Forelimb muscle (tissue), 1 donor: Measurements from ENCODE around the gene KRTAP5-3. TPM values are rescaled to one million over a fixed set of nuclear protein-coding genes. Genes with fewer than 3 reads are reported as not detected.
"Not testable (repeated sequence)": the region's sequence is repeated elsewhere in the genome, so short reads cannot be mapped to it uniquely, and the experiment has no call there.

Source experiments
- DNase-seq: peaks from one replicate; pipeline ENCODE4 v3.0.0-alpha.2; 2013; ENCODE audit warnings: low read depth
- polyA plus RNA-seq: library from polyadenylated mRNA; unstranded; fragments of 120-200 nt; gene quantifications from one replicate; pipeline ENCODE4 v1.2.1, GENCODE V29; 2013; ENCODE audit not compliant: insufficient read length

KRTAP5-3 gene, protein sequence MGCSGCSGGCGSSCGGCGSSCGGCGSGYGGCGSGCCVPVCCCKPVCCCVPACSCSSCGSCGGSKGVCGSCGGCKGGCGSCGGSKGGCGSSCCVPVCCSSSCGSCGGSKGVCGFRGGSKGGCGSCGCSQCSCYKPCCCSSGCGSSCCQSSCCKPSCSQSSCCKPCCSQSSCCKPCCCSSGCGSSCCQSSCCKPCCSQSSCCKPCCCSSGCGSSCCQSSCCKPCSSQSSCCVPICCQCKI
- not detected for polyA plus RNA-seq

DNA sequence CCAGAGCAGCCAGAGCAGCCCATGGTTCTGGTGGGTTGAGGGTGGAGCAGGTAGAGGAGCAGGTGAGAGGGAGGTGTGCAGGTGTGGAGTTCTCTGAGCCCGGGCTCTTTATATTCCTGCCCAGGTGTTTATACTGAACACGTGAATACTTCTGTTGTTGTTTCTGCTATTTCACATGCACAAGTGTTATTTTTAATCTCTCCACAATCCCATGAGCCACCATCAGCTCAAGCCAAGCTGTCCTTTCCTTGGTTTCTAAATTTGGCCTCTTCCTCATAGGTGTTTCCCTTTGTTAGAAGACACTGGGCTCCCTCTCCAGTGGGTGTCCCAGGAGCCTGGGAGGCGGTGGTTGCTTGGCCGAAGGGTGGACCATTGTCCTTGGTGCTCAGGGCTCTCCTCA is at the start of gene KRTAP5-3:
Gene KRTAP5-3 (minus strand): TSS at position 101 of the 400 bp plus-strand sequence. CDS start 78 bp downstream, at position 23.
- no peak for DNase-seq

DNA sequence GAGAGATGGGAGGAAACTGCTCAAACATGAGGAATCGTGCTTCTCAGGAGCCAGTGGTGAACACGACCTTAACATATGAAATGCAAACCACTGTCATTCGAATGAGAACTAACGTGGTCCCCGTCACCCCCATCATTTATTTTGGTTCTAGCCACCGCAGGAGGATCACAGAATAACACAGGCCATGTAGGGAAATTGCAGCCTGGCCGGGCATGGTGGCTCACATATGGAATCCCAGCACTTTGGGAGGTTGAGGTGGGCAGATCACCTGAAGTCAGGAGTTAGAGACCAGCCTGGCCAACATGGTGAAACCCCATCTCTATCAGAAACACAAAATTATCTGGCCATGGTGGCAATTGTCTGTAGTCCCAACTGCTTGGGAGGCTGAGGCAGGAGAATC is 48.4 kb upstream of the KRTAP5-3 start:
- DNase-seq: no peak

DNA sequence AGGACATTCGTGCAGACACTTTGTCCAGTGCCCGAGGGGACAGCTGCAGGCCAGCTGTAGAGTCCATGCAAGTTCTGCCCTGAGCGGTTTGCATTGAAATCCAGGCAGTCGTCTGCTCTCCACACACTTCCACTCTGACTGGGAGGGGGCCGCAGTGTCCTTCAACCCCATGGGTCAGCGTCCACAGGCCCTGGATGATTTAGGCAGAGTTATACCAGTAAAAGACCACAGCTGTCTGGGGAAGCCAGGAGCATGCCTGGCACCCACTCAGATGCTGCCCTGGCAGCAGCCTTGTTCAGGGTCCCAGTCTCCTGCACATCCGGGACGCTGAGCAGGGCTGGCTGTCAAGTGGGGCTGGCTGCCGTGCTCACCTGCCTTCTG is 47.8 kb upstream of the KRTAP5-3 start:
- DNase-seq: no peak

DNA sequence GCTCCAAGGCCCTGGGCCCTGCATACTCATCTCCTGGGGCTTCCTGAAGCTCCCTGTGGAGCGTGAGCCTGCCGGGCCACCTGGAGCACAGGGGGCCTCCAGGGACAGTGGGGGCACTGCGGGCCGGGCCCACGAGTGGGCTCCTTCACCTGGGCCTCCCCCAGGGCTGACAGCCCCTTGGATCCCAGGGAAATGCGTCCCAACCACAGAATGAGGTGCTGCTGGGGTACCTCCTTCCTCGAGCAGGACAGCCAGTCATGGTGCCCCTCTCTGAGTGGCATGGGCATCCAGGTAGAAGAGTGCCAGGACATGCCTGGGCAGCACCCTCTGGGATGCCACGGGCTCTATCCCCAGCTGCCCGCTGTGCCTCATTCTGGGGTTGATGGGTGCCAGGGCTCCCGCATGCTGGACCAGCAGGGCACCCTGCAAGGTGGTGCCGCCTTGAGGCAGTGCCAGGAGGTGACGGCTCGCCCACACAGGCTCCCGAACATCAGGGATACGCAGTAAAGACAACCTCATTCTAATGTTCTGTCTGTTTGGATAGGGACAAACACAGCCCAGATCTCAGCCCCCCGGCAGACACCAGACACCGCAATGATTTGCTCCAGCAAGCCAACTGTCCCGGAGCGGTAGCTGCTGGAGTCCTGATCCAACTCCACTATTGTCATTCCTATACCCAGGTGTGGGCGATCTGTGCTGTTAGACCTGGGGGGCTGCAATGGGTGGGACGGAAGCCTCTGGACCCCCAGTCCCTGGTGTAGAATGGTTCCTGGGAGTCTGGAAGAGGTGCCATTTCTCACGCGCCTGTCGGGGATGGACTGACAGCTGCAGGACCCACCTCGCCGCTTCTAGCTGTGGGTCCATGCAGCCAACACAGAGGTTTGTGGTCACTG is 47.2 kb upstream of the KRTAP5-3 start:
- no peak for DNase-seq

DNA sequence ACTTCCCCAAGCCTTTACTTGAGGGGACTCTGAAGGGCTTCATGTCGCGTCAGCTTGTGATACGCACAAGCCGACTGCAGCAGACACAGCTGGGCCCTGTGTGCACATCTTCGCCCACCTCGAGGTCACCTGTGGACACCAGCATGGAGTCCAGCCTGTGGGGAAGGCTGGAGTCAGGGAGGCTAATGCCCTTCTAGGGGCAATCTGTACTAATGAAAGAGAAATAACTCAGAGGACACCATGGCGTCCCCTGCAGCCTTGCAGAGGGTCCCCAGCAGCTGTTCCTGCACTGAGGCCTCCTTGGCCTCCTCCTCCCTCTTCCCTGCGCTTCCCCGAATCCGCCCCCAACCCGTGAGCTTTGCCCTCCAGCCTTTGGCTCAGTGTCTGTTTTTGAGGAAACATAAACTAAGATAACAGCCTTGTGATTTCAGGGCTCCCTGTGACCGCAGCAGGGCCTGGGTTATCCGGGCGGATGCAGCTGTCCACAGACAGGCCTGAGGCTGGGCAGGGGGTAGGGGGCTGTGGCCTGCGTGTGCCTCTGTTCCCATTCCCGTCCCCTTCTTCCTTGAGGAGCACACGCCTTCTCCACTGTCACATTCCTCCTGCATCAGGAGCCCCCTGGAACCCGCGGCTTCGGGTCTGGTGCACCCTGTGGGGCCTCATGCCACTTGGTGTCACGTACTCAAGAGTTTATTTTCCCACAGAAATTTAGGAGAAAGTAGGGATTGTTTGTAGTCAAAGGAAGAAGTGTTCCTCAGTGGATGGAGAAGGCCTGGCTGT is 46.3 kb upstream of the KRTAP5-3 start:
- DNase-seq: no peak

DNA sequence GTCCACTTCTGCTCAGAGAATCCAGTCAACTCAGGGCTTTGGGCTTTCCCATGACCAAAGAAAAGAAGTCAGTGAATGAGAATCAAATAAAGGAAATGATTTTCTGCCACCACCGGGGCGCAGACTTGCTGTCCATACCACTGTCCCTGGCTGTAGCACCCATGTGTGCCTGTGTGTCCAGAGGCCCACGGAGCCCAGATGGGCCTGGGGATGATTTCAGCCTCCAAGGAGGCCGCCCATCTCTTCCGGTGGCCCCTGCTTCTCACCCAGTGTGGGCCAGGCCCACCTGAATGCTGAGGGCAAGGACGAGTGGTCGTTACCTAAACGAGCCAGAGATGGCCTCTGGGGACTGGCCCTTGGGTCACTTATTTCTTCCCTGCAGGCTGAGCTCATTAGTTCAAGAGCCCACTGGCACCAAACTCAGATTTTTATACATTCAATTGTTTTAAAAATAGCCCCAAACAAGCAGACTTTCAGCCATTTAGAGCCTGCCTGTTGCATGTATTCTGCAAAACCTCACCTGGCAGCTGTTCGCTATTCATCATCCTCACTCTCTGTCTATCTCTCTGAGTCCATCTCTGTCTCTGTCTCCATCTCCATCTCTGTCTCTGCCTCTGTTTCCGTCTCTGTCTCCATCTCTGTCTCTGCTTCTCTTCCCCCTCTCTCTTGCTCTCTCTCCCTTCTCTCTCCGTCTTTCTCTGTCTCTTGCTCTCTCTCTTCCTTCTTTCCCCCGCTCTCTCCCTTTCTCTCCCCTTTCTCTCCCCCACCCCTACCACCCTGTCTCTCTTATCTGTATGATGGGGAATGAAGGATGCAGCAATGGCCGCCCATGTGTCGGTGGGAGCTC is 45.5 kb upstream of the KRTAP5-3 start:
- DNase-seq: no peak

DNA sequence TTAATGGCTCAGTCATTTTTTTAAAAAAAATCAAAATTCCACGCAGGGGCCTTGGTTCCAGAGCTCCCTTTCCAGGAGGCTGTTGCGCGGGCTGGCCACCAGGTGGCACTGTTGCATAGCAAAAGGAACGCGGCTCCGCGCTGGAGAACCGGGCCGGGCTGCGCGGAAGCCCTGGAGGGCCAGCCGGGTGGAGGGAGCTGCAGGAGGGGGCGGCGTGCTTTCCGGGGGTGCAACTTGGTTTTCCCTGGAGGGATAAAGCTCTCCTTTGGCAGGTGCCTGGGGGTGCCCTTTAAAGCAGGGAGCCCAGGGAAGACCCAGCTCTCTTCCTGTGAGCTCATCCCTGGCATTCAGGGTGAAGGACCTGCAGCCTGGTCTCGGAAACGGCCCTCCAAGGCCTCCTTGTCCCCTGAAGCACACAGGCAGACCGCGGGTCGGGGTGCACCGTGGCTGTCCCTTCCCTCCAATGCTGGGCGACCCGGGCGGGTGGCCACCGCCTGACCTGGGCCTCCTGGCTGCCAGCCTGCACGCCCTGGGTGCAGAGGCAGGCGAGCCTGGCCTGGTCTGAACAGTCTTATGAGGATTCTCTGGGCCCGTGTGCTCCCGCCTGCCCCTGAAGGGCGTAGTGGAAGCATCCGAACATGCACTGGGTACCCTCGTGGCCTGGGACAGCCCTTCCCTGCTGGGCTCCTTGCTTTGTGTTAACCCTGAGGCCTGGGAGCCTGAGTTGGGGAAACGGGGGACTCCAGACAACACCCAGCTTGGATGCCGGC is 44.7 kb upstream of the KRTAP5-3 start:
- no peak for DNase-seq

DNA sequence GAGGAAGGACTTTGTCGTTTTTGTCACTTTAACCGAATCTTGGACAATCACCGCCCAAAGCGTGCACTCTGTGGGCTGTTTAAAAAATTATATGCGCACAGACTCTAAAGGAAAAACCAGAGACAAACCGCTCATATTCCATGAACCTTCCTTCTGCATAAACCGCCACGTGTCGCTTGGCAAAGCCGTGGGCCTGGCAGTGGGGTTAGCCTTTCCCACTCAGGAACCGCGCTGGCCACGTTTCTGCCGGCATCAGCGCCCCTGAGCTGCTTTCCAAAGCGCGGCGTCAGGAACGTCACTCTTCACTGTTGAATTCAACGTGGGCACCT is 44.1 kb upstream of the KRTAP5-3 start:
- no peak for DNase-seq

DNA sequence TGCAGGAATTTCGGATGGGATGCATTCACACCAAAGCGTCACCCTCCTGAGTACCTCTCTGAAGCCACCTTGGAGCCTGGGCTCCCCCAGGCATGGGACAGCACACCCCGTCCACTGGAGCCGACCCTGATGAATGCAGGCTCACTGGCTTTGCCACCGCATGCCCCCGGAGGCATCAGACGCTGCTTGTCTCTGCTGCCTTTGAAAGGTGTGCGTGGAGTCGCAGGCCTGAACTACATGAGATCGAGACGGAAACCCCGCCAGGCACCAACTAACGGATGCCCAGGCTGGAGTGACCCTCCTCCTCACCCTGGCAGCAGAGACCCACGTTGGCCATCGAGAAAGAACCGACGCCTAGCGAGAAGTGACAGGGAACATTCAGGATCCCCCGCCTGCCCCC is 43.8 kb upstream of the KRTAP5-3 start:
- DNase-seq: no peak

DNA sequence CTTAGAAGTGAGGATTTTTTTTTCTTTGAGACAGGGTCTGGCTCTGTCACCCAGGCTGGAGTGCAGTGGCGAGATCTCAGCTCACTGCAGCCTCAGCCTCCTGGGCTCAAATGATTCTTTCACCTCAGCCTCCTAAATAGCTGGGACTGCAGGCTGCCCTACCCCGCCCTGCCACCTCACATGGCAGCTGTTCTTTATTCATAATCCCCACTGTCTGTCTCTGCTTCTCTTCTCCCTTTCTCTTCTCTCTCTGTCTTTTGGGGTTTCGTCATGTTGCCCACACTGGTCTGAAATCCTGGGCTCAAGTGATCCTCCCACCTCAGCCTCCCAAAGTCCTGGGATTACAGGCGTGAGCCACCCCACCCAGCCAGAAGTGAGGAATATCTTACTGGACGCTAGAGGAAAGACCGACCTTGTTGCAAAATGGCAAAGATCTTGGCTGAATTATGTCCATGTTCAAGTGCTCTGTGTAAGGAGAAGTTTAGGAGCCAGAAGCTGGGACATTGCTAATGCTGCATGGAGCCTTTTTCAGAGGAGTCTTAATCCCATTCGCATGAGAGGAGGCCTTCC is 43.2 kb upstream of the KRTAP5-3 start:
- DNase-seq: no peak

DNA sequence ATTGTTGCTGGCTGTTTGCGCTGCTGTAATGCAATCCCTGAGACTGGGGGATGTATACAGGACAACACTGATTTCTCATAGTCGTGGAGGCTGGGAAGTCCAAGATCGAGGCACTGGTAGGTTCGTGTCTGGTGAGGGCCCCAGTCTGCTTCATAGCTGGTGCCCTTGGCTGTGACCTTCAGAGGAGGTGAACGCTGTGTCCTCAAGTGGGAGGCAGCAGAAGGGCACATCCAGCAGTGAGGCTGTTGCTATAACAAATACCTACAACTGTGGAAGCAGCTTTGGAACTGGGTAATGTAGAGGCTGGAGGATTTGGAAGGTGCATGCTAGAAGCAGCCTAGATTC is 42.6 kb upstream of the KRTAP5-3 start:
- no peak for DNase-seq

DNA sequence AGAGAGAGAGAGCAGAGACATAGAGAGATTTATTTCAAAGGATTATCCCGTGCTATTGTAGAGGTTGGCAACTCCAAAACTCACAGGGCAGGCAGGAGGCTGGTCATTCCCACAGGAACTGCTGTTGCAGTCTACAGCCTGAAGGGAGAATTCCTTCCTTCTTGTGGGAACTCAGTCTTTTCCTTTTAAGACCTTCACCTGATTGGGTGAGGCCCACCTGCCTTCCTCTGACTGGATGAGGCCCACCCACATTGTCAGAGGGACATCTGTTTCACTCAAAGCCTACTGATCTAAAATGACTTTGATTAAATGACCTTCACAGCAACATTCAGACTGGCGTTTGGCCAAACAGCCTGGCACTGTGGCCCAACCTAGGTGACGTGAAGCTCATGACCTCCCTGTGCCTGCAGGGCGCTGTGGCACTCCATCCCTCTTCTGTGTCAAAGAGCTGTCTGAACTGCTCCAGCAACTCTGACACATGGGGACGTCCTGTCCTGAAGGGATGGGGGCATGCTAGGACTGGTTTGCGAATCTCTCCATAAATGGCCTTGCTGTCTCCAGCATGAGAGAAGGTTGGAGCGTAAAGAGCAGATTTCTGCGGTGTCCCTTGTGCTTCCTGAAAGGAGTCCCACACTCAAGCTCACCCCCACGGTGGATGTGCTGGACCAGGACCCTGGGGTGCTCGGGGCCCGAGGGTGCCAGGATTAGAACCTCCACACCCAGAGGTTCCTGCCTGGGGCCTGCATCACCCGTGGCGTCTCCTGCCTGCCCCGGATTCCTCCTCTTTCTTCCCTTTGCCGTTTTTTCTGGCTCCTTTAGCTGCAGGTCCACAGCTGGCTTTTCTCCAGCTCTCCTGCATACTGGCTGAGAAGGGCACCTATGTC is 42.0 kb upstream of the KRTAP5-3 start:
- DNase-seq: no peak

DNA sequence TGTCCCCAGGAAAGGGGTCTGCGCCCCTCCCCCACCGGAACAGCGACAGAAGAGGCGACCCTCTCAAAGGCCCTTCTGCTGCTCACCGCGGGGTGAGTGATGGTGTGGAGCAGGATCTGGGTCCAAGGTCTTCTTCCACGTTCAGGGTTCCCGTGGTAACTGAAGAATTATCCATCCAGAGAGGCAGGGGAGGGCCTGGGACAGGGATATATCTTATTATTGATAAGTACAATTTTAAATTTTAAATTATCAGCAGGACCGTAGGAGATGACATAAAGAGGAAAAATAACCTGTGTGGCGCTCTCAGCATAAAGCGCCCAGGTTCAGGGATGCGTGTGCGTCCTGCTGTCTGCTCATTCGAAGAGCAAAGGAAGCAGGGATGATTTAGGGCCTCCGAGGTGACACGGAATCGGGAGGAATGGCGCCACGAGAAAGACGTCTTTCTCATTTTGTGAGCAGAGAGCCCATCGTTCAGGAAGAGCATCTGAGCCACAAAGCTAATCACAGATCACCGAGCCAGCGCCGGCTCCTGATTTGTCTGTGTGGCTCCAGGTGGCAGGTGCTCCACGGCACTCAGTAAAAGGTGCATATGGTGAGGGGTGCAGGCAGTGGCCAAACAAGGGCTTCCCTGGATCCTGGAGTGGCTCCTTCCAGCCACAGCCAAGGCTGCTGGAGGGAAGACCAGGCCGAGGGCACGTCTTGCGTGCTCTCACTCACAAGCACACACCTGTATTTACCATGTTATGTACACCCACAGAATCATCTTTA is 40.6 kb upstream of the KRTAP5-3 start:
- no peak for DNase-seq

DNA sequence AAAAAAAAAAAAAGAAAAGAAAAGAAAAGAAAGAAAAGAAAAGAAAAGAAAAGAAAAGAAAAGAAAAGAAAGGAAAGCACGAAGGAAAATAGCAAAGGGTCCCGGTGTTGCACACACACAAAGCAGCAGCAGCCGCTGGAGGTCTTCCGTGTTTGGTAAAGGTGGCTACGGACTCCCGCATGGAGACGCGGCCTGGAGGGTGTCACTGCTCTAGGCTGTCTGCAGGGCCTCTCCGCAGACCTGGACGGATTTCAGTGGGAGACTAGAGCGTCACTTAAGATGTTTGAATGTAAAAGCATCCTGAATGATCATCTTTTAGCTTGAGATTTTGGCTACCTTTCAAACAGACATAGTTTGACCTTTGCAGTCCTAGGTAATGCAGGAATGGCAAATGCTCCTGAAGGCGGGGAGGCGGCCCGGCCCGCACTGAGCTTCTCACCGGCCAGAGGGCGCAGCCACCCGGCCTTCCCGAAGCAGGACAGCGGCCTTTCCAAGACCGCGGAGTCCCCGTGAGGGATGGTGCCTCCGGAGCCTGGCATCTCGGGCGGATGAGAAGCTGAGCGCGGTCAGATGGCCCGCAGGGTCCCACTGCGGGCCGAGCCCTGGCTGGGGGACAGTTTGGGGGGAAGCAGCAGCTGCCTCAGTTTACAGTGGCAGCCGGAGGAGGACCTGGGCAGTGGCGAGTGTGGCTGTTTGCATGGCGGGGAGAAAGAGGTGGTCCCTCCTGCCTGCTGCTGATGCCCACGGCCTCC is 39.8 kb upstream of the KRTAP5-3 start:
- DNase-seq: no peak

DNA sequence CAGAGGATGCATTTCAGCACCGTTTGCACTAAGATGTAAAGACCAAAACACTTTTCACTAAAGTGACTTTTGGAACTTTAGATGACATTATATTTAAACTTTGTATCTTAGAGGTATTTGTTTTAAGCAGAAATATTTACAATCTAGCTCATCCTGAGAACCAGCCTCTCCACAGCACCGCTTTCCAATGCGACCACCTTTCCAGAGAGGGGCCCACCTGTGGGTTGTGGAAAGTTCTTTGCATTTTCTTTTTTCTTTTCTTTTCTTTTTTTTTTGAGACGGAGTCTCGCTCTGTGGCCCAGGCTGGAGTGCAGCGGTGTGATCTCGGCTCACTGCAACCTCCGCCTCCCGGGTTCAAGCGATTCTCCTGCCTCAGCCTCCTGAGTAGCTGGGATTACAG is 38.3 kb upstream of the KRTAP5-3 start:
- DNase-seq: not testable (repeated sequence)

DNA sequence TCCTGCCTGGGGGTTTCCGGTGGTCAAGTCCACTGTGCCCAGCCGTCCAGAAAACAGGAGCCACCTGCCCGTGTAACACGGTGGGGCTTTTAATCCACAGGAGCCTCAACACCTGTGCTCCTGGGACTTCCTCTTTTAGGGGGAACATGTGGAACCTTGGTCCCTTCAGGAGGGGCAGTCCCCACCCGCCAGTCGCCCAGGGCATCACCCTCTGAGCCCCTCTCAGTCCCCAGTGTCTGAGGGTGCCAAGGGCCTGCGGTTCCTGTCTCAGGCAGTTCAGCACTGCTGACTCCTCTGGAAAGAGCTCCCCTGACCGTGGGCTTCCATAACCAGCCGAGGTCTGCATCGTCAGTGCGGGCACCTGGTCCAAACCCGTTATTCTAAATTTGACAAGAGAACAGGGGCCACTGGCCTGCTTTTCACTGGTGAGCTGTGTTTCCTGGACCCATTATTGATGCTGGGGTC is 37.1 kb upstream of the KRTAP5-3 start:
- no peak for DNase-seq

DNA sequence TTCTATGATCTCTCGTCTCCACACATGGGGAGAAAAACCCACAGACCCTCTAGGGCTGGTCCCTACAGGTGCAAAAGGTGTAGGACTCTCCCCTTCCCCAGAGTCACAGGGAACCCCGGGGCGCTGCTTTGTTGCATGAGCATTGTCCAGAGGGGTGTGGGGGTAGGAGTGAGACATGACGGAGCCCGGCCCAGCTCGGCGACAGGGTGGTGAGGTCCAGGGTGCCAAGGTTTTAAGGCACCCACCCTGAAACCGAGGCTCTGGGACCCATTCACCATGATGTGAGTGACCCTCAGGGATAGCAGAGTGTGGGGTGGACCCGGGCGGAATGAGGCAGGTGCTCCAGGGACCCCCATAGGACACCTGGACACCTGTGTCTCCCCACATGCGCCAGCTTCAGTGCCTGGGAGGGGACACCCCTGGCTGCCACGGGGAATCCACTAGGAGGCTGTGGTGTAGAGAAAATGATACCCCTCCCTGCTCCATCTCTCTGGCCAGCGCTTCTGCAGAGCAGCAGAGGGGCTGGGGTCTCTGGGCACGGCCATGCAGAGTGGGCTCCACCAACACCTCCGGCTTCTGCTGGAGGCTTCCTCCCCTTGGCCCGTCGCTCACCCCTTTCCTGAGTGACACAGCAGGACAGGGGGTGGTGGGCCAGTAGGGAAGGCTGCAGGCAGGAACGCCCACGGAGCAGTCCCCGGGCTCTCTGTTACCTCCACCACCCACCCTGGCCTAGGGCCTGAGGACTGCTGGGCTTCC is 36.5 kb upstream of the KRTAP5-3 start:
- no peak for DNase-seq
